ENCODE measurements around the gene ATP5IF1. TPM values are rescaled to one million over a fixed set of nuclear protein-coding genes. Genes with fewer than 3 reads are reported as not detected.
A peak's percentile ranks its signal among the peaks of the same experiment; 100 is the strongest.

The ATP5IF1 gene
- total and polyA plus RNA-seq, 2 of the 4 experiments (the other 2 are of a cell fraction), result 33.7 to 105 TPM

GRCh38 chr1:28259252-28259933 is 23.5 kb downstream of the ATP5IF1 start, which contains the start of gene SESN2 (continued):
- TF ChIP-seq RFX5 (IDR thresholded peaks at IDR 0.05; ENCODE audit: low read depth, low read length) (0 out of 2 replicates have a peak, but pooled peaks have one; percentile 18), RCOR1 (IDR thresholded peaks at IDR 0.05; ENCODE audit: insufficient replicate concordance, low read length) (no peak), MAZ (IDR thresholded peaks at IDR 0.05; ENCODE audit: borderline replicate concordance, low read depth, low read length) (peak; percentile 64), SMC3 (IDR thresholded peaks at IDR 0.05; ENCODE audit: low read depth, low read length) (no peak), CHD1 (IDR thresholded peaks at IDR 0.05; ENCODE audit: low read depth, low read length) (no peak)
- TF ChIP-seq, protein P1, sequence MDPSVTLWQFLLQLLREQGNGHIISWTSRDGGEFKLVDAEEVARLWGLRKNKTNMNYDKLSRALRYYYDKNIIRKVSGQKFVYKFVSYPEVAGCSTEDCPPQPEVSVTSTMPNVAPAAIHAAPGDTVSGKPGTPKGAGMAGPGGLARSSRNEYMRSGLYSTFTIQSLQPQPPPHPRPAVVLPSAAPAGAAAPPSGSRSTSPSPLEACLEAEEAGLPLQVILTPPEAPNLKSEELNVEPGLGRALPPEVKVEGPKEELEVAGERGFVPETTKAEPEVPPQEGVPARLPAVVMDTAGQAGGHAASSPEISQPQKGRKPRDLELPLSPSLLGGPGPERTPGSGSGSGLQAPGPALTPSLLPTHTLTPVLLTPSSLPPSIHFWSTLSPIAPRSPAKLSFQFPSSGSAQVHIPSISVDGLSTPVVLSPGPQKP (IDR thresholded peaks at IDR 0.05; ENCODE audit: borderline replicate concordance, low read depth, low read length), result no peak

Measured in IMR-90 (cell line).